ENCODE measurements around the gene KDM2A. TPM values are rescaled to one million over a fixed set of nuclear protein-coding genes. Genes with fewer than 3 reads are reported as not detected.

Gene KDM2A
- total RNA-seq, 1 experiment from 2014 or later = 50.4 TPM

DNA sequence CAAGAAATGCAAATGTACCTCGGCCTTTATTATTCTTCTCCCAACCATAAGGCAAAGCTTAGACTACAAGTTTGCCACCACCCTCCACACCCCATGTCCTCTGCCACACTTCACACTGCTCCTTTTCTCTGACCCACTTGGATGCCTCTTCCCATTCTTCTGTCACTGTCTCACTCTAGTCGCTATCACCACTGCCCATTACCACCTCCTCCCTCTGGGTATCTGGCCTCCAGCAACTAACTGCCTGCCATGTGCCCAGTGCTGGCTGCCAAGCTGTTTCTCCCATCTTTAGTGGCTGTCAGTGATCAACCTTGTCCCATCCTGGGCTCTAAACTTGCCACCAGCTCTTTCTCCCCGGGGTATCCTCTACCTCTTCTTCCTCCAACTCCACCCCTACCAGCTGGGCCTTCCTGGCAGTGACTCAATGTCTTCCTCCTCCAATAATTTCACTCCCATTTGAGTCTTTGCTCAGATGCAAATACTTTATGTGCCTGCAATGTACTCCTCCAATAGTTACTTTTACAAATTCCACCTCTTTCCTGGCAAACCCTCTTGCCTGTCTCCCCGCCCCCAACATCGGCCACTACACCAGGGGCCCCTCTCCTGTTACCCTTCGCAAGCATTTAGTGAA lies 20.1 kb upstream of the KDM2A start:
- intact Hi-C loops (cut with micrococcal nuclease) = no loop called here
- ATAC-seq = no peak
- ChIA-PET RAD21 (ENCODE audit: low non-redundant PET in 1 of 2, low total read pairs in 2 of 2, uncharacterized antibody in 2 of 2, unreplicated experiment in 2 of 2) (no interaction called here), POLR2A (no interaction called here), CTCF (no interaction called here)
- H3K4me1 ChIP-seq (ENCODE audit: control insufficient read depth in 1 of 2, insufficient read depth in 2 of 2, low read length in 2 of 2) = peaks cover 5% of the 10 kb centered on the region in 2 experiments; a peak in 2 of 4 replicates
- no peak overlapping the region for H3K4me3 ChIP-seq (replicated peaks in 1 of 2; ENCODE audit: low read depth in 1 of 2, low read length in 2 of 2)
- no peaks in the 10 kb centered on the region for H3K9me3 ChIP-seq (ENCODE audit: control insufficient read depth in 1 of 2, insufficient read depth in 1 of 2, low read depth in 1 of 2, low read length in 2 of 2)
- BruUV-seq (replicated peaks) = no TSS peak
- DNase-seq (ENCODE audit: low read depth, low spot score) = no peak
- H3K9me2 ChIP-seq (ENCODE audit: insufficient read depth) = no peaks in the 10 kb centered on the region
- no peaks in the 10 kb centered on the region for H3K79me2 ChIP-seq (ENCODE audit: insufficient read depth, low read length)
- H2AFZ ChIP-seq (ENCODE audit: low read depth, low read length, poor library complexity, severe bottlenecking) = no peak overlapping the region
- no peaks in the 10 kb centered on the region for H4K20me1 ChIP-seq (ENCODE audit: insufficient read depth)
- H3K4me2 ChIP-seq (ENCODE audit: low read length) = no peak overlapping the region
- no peaks in the 10 kb centered on the region for H3K36me3 ChIP-seq (ENCODE audit: control insufficient read depth in 1 of 2, insufficient read depth in 2 of 2, low read length in 2 of 2)
- no peak overlapping the region for H3K9ac ChIP-seq (ENCODE audit: low read length)
- H3K27ac ChIP-seq (ENCODE audit: low read depth, low read length) = no peak overlapping the region
- TF ChIP-seq CBX3 (IDR thresholded peaks at IDR 0.05; ENCODE audit: low read depth) (no peak), POLR2A (IDR thresholded peaks at IDR 0.05; ENCODE audit: borderline replicate concordance, extremely low read depth, insufficient read depth, insufficient read length) (no peak)
- H3K27me3 ChIP-seq (ENCODE audit: insufficient read depth, low read length) = no peaks in the 10 kb centered on the region

DNA sequence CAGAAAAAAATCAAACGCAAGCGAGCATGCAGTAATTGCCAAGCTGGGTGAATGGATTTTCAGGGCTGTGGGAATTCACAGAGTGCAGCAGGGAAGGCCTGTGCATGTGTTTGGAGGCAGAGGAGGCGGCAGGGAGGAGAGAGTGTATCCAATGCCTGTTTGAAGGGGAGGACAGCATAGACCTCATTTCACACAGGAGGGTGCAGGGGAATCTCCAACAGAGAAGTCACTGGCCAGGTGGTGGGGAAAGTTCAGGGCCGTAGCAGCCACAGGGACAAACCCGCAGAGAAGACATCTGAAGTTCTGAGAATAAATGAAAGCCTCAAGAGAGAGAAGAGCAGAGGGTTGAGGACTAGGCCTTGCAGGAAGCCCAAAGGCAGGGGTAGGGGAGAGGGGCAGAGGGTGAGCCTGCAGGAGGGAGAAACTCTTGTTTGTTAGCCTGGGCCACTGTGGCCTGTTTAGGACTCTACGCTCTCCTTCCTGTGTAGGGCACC lies 19.2 kb upstream of the KDM2A start:
- Histone ChIP-seq H3K4me3 (replicated peaks in 1 of 2; ENCODE audit: low read depth in 1 of 2, low read length in 2 of 2) (no peak overlapping the region), H3K9me3 (ENCODE audit: control insufficient read depth in 1 of 2, insufficient read depth in 1 of 2, low read depth in 1 of 2, low read length in 2 of 2) (no peaks in the 10 kb centered on the region), H3K79me2 (ENCODE audit: insufficient read depth, low read length) (no peaks in the 10 kb centered on the region), H3K36me3 (ENCODE audit: control insufficient read depth in 1 of 2, insufficient read depth in 2 of 2, low read length in 2 of 2) (no peaks in the 10 kb centered on the region), H3K4me1 (ENCODE audit: control insufficient read depth in 1 of 2, insufficient read depth in 2 of 2, low read length in 2 of 2) (peaks cover 3% of the 10 kb centered on the region in 2 experiments; a peak in 2 of 4 replicates), H3K27me3 (ENCODE audit: insufficient read depth, low read length) (no peaks in the 10 kb centered on the region), H3K27ac (ENCODE audit: low read depth, low read length) (no peak overlapping the region), H3K4me2 (ENCODE audit: low read length) (no peak overlapping the region), H3K9ac (ENCODE audit: low read length) (no peak overlapping the region), H2AFZ (ENCODE audit: low read depth, low read length, poor library complexity, severe bottlenecking) (no peak overlapping the region), H4K20me1 (ENCODE audit: insufficient read depth) (no peaks in the 10 kb centered on the region), H3K9me2 (ENCODE audit: insufficient read depth) (no peaks in the 10 kb centered on the region)
- ATAC-seq = no peak
- RAD21 ChIA-PET (ENCODE audit: low non-redundant PET in 1 of 2, low total read pairs in 2 of 2, uncharacterized antibody in 2 of 2, unreplicated experiment in 2 of 2) = no interaction called here
- DNase-seq (ENCODE audit: low read depth, low spot score) = no peak
- CTCF ChIA-PET = no interaction called here
- POLR2A ChIA-PET = no interaction called here
- TF ChIP-seq EGR1 (IDR thresholded peaks at IDR 0.05; ENCODE audit: low read depth) (no peak), CEBPB (IDR thresholded peaks at IDR 0.05; ENCODE audit: low read depth) (no peak), ZFX (IDR thresholded peaks at IDR 0.05) (no peak), YY1 (IDR thresholded peaks at IDR 0.05; ENCODE audit: extremely low read depth, insufficient replicate concordance, low read depth, low read length) (no peak), RAD21 (IDR thresholded peaks at IDR 0.05; ENCODE audit: low read depth) (no peak), FOSL1 (IDR thresholded peaks at IDR 0.05; ENCODE audit: low read depth) (no peak), ELF1 (IDR thresholded peaks at IDR 0.05; ENCODE audit: borderline replicate concordance, low read depth) (no peak), SRF (IDR thresholded peaks at IDR 0.05; ENCODE audit: low read depth) (no peak)
- intact Hi-C loops (cut with micrococcal nuclease) = no loop called here
- BruUV-seq (replicated peaks) = no TSS peak

All from HCT116 (cell line).